PFSK-1 (cell line): ENCODE data around the gene PAPSS2.

ENCODE experiments used
- FOXP2 ChIP-seq: optimal IDR thresholded peaks from 2 replicates; pipeline ENCODE3; 2011; ENCODE audit warnings: borderline replicate concordance, control low read depth, inconsistent platforms; ENCODE audit not compliant: insufficient read depth; ENCODE audit errors: extremely low read length, extremely low read depth
- POLR2AphosphoS5 ChIP-seq: IDR thresholded peaks from 2 replicates; pipeline ENCODE4 v1.6.1; 2012; ENCODE audit warnings: low read depth, mild to moderate bottlenecking, control low read depth, low read length, moderate library complexity
- SIN3A ChIP-seq: IDR thresholded peaks from 2 replicates; pipeline ENCODE4 v1.6.1; 2012; ENCODE audit warnings: mild to moderate bottlenecking, low read length, moderate library complexity, borderline replicate concordance; ENCODE audit not compliant: insufficient read depth
- TAF1 ChIP-seq: IDR thresholded peaks from 2 replicates; pipeline ENCODE4 v1.6.1; 2012; ENCODE audit warnings: low read length, control low read depth, borderline replicate concordance; ENCODE audit not compliant: insufficient read depth
- TF ChIP-seq, protein P1 (sequence below), 2 experiments: IDR thresholded peaks; 2 replicates each; pipeline versions ENCODE4 v1.6.1 to v1.8.0; 2011 to 2012; ENCODE audit warnings: low read depth in 2 of 2, low read length in 2 of 2, control low read depth in 1 of 2, inconsistent platforms in 1 of 2, mild to moderate bottlenecking in 1 of 2, moderate library complexity in 1 of 2; ENCODE audit not compliant: insufficient read depth in 1 of 2

The PAPSS2 gene

DNA sequence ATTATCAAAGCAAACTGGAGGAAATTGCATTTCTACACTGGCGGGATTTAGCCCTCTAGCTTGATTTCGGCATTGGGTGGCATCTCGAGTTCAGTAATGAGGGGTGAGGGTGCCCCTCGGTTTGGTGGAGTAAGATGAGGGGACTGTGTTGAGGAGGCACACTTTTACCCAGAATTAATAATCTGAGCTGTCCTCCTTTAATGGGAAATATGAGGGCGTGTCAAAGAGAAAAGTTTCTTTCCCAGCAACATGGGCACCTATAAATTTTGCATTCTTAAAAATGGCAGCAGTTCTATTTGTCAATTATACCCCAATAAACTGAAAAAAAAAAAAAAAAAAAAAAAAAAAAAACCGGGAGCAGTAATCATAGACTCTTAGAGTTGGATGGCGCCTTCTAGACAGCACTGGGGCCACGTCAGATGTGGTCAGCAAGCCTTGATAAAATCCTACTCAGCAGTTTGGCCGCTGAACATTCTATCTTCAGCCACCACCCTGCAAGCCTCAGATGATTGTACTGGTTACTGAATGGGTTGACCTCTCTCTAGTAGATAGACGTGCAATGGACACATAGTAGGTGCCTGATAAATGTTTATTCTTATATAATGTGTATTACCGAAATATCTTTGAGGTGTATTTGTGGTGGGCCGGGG, 931 bp downstream of the PAPSS2 start:
- TF ChIP-seq SIN3A (0 out of 2 replicates have a peak, but pooled peaks have one; percentile 40), TAF1 (no peak), POLR2AphosphoS5 (no peak), FOXP2 (no peak)
- TF ChIP-seq, protein P1, sequence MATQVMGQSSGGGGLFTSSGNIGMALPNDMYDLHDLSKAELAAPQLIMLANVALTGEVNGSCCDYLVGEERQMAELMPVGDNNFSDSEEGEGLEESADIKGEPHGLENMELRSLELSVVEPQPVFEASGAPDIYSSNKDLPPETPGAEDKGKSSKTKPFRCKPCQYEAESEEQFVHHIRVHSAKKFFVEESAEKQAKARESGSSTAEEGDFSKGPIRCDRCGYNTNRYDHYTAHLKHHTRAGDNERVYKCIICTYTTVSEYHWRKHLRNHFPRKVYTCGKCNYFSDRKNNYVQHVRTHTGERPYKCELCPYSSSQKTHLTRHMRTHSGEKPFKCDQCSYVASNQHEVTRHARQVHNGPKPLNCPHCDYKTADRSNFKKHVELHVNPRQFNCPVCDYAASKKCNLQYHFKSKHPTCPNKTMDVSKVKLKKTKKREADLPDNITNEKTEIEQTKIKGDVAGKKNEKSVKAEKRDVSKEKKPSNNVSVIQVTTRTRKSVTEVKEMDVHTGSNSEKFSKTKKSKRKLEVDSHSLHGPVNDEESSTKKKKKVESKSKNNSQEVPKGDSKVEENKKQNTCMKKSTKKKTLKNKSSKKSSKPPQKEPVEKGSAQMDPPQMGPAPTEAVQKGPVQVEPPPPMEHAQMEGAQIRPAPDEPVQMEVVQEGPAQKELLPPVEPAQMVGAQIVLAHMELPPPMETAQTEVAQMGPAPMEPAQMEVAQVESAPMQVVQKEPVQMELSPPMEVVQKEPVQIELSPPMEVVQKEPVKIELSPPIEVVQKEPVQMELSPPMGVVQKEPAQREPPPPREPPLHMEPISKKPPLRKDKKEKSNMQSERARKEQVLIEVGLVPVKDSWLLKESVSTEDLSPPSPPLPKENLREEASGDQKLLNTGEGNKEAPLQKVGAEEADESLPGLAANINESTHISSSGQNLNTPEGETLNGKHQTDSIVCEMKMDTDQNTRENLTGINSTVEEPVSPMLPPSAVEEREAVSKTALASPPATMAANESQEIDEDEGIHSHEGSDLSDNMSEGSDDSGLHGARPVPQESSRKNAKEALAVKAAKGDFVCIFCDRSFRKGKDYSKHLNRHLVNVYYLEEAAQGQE (IDR thresholded peaks at IDR 0.05; ENCODE audit: insufficient read depth in 1 of 2, low read depth in 2 of 2, low read length in 2 of 2) = no peak

DNA sequence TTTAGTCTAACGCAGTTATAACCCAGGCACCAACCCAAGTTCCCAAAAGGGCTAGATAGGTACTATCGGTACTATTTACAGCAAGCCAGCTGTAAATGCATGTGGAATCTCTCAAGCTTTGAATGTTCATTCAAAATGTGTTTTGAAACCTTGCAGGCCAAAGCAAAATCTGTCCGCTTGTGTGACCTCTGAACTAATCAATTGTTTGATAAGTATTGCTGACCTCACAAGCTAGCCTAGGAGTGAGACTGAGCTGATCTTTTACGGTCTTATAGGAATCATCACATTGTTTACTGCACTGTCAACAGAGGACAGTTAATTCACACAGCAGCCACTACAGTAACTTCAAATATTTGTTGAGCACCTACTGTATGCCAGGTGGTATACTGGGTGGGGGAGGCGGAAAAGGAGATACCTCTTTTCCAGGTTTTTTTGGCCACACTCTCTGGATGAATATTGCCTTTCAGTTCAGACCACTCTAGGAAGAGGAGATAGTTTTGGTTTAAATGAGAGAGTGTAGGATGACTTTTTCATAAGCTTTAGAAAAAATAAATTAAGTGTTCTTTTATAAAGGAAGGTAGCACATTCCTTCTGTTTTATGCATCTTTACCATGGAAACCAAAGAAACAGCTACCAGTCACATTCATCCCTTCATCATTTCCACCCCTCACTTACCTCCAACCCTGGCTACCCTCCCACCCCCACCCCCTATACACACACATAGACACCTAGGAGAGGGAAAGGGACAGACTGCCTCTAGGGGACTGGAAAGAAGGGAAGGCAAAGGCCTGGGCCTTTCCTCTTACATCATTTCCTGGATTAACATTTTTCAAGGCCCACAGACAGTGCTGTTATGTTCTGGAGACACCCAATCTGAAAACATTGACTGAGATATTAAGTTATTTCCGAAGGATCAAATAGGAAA, 2.4 kb downstream of the PAPSS2 start:
- TF ChIP-seq TAF1 (0 out of 2 replicates have a peak, but pooled peaks have one; percentile 36), POLR2AphosphoS5 (no peak)

GRCh38 chr10:87664276-87664701, 4.6 kb downstream of the PAPSS2 start:
- TF ChIP-seq, protein P1 (IDR thresholded peaks at IDR 0.05; ENCODE audit: insufficient read depth in 1 of 2, low read depth in 2 of 2, low read length in 2 of 2) = no peak

GRCh38 chr10:87667493-87667892, 7.8 kb downstream of the PAPSS2 start:
- TF ChIP-seq POLR2AphosphoS5 (no peak), SIN3A (no peak), FOXP2 (no peak), TAF1 (no peak)
- TF ChIP-seq, protein P1 (IDR thresholded peaks at IDR 0.05; ENCODE audit: insufficient read depth in 1 of 2, low read depth in 2 of 2, low read length in 2 of 2) = no peak

GRCh38 chr10:87668324-87669074, 8.8 kb downstream of the PAPSS2 start:
- TF ChIP-seq SIN3A = no peak
- no peak for TF ChIP-seq FOXP2
- no peak for TF ChIP-seq POLR2AphosphoS5
- TF ChIP-seq TAF1 = no peak

DNA sequence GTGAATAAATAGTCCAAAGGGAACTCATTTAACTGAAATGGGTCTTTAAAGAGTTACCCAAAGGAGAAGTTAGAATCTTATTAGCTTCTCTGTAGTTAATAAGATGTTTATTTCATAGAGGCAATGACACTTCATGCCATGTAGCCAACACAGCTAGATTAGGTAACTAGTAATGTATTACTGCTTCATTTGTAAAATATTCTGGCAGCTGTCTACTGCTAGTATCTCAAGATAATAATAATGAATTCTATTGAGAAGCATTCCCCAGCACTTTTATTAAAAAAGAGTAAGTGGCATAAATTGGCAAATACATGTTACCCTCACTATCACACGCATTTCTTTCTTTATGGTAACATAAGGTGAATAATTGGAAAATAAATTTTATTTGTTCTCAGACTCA, 10.1 kb downstream of the PAPSS2 start:
- TF ChIP-seq, protein P1 (IDR thresholded peaks at IDR 0.05; ENCODE audit: insufficient read depth in 1 of 2, low read depth in 2 of 2, low read length in 2 of 2) = no peak
- TF ChIP-seq POLR2AphosphoS5 = no peak
- TF ChIP-seq SIN3A = no peak
- no peak for TF ChIP-seq FOXP2
- no peak for TF ChIP-seq TAF1
